ENCODE measurements around the gene CREB3L2.
"Not testable (repeated sequence)": the region's sequence is repeated elsewhere in the genome, so short reads cannot be mapped to it uniquely, and the experiment has no call there.

CREB3L2 gene

GRCh38 chr7:137832382-137832781 is 169.5 kb downstream of the CREB3L2 start:
- no peak for DNase-seq

DNA sequence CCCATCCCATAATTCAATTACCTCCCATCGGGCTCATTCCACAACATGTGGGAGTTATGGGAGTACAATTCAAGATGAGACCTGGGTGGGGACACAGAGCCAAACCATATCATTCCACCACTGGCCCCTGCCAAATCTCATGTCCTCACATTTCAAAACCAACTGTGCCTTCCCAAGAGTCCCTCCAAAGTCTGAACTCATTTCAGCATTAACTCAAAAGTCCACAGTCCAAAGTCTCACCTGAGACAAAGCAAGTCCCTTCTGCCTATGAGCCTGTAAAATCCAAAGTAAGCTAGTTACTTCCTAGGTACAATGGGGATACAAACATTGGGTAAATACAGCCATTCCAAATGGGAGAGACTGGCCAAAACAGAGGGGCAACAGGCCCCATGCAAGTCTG is 170.3 kb downstream of the CREB3L2 start:
- DNase-seq, result not testable (repeated sequence)

DNA sequence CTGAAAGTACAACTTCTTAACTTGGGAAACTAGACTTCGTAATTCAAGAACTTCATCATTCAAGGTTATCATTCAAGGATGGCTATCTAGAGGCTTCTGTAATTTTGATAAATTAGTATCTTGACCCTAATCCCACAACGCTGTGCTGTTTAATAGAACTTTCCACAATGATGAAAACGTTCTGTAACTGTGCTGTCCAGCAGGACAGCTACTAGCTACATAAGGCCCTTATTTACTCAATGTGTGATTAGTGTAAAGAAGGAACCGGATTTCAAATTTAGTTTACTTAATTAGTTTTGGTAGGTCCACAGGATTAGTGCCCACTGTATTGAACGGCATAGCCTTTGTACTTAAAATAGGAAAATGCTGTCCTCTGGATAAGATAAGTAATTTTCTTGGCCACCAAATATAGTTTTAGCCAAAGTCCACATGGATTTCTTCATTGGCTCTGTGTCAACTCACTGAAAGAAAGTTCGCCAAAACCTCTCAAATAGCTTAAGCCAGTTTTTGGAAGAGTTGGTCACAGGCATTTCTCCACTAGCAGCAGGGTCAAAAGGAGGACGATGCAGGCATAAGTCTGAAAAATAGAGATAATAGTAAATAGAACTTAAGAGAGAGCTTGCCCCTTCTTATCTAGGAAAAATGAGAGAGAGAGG is 172.4 kb downstream of the CREB3L2 start:
- DNase-seq, result no peak

- DNase-seq, result no peak
These were observed 173.4 kb downstream of the CREB3L2 start for GRCh38 chr7:137828456-137828855.

DNA sequence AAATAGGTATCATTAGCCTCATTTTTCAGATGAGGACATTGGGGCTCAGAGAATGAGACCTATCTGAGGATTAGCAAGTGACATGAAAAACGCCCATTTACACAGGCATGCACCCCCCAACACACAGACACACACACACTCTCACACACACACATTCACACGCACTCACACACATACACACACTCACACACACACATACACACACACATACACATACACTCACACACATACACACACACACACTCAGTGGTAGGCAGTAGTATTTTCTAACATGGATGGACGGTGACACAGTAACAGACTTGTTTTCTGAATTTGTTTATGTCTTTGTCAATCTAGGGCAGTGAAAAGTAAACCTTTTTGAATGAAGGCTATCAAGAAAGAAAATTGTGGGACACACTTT is 176.4 kb downstream of the CREB3L2 start:
- no peak for DNase-seq
